A549 (cell line): Measurements from ENCODE around the gene OGA. TPM values are rescaled to one million over a fixed set of nuclear protein-coding genes. Genes with fewer than 3 reads are reported as not detected.

Source experiments
- ATAC-seq, 2 experiments: fragments of 200-7000 bp in 1 of 2; fragments of >200 bp in 1 of 2; cut with Nextera tagmentation in 1 of 2; cut with Tn5 transposase in 1 of 2; 3 replicates each; pipeline versions ENCODE4 v1.8.0 to v1.9.1; 2018 to 2020; ENCODE audit warnings: mild to moderate bottlenecking in 1 of 2, moderate library complexity in 1 of 2
- CTCF ChIA-PET: fragments of 300-600 bp; sonication (Branson Sonifier 250); formaldehyde crosslinking; extraction: SDS; loops from one replicate; lab custom pipeline; 2021; ENCODE audit warnings: antibody characterized with exemption, inconsistent platforms; lab: Yijun Ruan, JAX
- POLR2A ChIA-PET: fragments of 350-600 bp; formaldehyde crosslinking; extraction: SDS; loops from one replicate; lab custom pipeline; 2021; ENCODE audit warnings: antibody characterized with exemption, inconsistent platforms; lab: Yijun Ruan, JAX
- DNase-seq, 2 experiments: peaks; one replicate each; pipeline versions ENCODE4 v3.0.0 to v3.0.0-alpha.2; 2011 to 2016; ENCODE audit warnings: low read depth in 1 of 2, low spot score in 1 of 2
- FAIRE-seq: peaks from 2 replicates; lab custom pipeline; 2011; peaks lifted over from hg19 to GRCh38; lab: Jason Lieb, UNC
- H3K27ac ChIP-seq, 2 experiments: fragments of >200 bp; sonication (Bioruptor Twin); formaldehyde crosslinking; 3 replicates each; pipeline ENCODE4 v1.5.1; 2016 to 2017
- H3K4me1 ChIP-seq: fragments of >200 bp; sonication (Bioruptor Twin); formaldehyde crosslinking; 3 replicates; pipeline ENCODE4 v1.6.1; 2016
- H3K4me2 ChIP-seq: fragments of >200 bp; sonication (Bioruptor Twin); formaldehyde crosslinking; 3 replicates; pipeline ENCODE4 v1.6.1; 2016
- H3K4me3 ChIP-seq: fragments of >200 bp; sonication (Bioruptor Twin); formaldehyde crosslinking; 3 replicates; pipeline ENCODE4 v1.5.1; 2016
- H3K9me3 ChIP-seq: fragments of >200 bp; sonication (Bioruptor Twin); formaldehyde crosslinking; 3 replicates; pipeline ENCODE4 v1.6.1; 2016
- BHLHE40 ChIP-seq: IDR thresholded peaks from 2 replicates; pipeline ENCODE4 v1.6.1; 2012; ENCODE audit warnings: low read depth, low read length, inconsistent platforms
- E2F6 ChIP-seq: IDR thresholded peaks from 2 replicates; pipeline ENCODE4 v1.6.1; 2012; ENCODE audit warnings: low read depth, borderline replicate concordance
- FOSL2 ChIP-seq, 2 experiments: fragments of 450-650 bp in 1 of 2; fragments of >200 bp in 1 of 2; sonication (Bioruptor Twin) in 1 of 2; formaldehyde crosslinking; IDR thresholded peaks; 2 replicates each; pipeline versions ENCODE4 v1.5.0 to v1.6.1; 2016 to 2020; ENCODE audit warnings: mild to moderate bottlenecking in 1 of 2, moderate library complexity in 1 of 2
- GATA3 ChIP-seq: IDR thresholded peaks from 2 replicates; pipeline ENCODE4 v1.6.1; 2012; ENCODE audit warnings: borderline replicate concordance
- HES2 ChIP-seq: fragments of >200 bp; sonication (Bioruptor Twin); formaldehyde crosslinking; IDR thresholded peaks from 2 replicates; pipeline ENCODE4 v1.6.1; 2016
- HOXA7 ChIP-seq: fragments of 250-450 bp; sonication (Bioruptor Pico); IDR thresholded peaks from 2 replicates; pipeline ENCODE4 v1.5.0; 2020; ENCODE audit warnings: mild to moderate bottlenecking, moderate library complexity
- JUN ChIP-seq, 2 experiments: fragments of >200 bp; sonication (Bioruptor Twin); formaldehyde crosslinking; IDR thresholded peaks; 2 replicates in 1 of 2; 3 replicates in 1 of 2; pipeline ENCODE4 v1.6.1; 2016 to 2017
- KDM1A ChIP-seq: fragments of 200-600 bp; sonication (generic); IDR thresholded peaks from 2 replicates; pipeline ENCODE4 v1.6.1; 2016; ENCODE audit warnings: low read depth, mild to moderate bottlenecking
- MYC ChIP-seq: IDR thresholded peaks from 2 replicates; pipeline ENCODE4 v1.6.1; 2012; ENCODE audit warnings: mild to moderate bottlenecking, inconsistent platforms, low read length, improper control_type of control experiment, borderline replicate concordance
- PBX3 ChIP-seq: IDR thresholded peaks from 2 replicates; pipeline ENCODE4 v1.6.1; 2012
- REST ChIP-seq: fragments of 200-600 bp; sonication (generic); IDR thresholded peaks from 2 replicates; pipeline ENCODE4 v1.6.1; 2016; ENCODE audit warnings: antibody characterized with exemption, mild to moderate bottlenecking, moderate library complexity
- RFX5 ChIP-seq: fragments of 450-650 bp; IDR thresholded peaks from 2 replicates; pipeline ENCODE4 v1.7.1; 2014; ENCODE audit warnings: antibody characterized with exemption, mild to moderate bottlenecking, moderate library complexity
- TFCP2L1 ChIP-seq: fragments of 250-450 bp; sonication (Bioruptor Pico); IDR thresholded peaks from 2 replicates; pipeline ENCODE4 v1.5.0; 2021; ENCODE audit warnings: mild to moderate bottlenecking
- TP53 ChIP-seq: fragments of 250-450 bp; sonication (Bioruptor Pico); IDR thresholded peaks from 2 replicates; pipeline ENCODE4 v1.5.0; 2021; ENCODE audit warnings: mild to moderate bottlenecking, moderate library complexity
- USF2 ChIP-seq: fragments of 450-650 bp; IDR thresholded peaks from 2 replicates; pipeline ENCODE4 v1.6.1; 2014; ENCODE audit warnings: antibody characterized with exemption
- ZSCAN20 ChIP-seq: fragments of 250-450 bp; sonication (Bioruptor Pico); IDR thresholded peaks from 2 replicates; pipeline ENCODE4 v1.8.0; 2022; ENCODE audit warnings: mild to moderate bottlenecking, moderate library complexity
- WGBS: methylation state at CpG from one replicate; pipeline ENCODE4 v1.1.6; 2017; ENCODE audit errors: missing lambda C conversion rate; 5-methylcytosine and 5-hydroxymethylcytosine counted together
- polyA plus RNA-seq, 4 experiments: library from polyadenylated mRNA; depleted of rRNA in 3 of 4; stranded (reverse); fragments of >200 nt; fragmentation: RNase III in 1 of 4; extraction: RNeasy Plus Mini Kit Qiagen cat#74134 plus additional on column Dnase treatment in 1 of 4; gene quantifications; 2 replicates in 3 of 4; 3 replicates in 1 of 4; pipeline ENCODE4 v1.2.3, GENCODE V29; 2011 to 2017

The OGA gene
- polyA plus RNA-seq, 2 of the 4 experiments (the other 2 are of a cell fraction), result 40.3 to 79.1 TPM

- Histone ChIP-seq H3K4me2 (no peak overlapping the region), H3K9me3 (no peaks in the 10 kb centered on the region), H3K4me3 (no peak overlapping the region), H3K4me1 (peaks cover 30% of the 10 kb centered on the region), H3K27ac (no peak overlapping the region)
- WGBS, result 92% methylated on average over 12 of the region's 12 CpGs
- ATAC-seq, result no peak
- CTCF ChIA-PET, result interaction anchor here (0.9 to 8.1 kb wide), 6 partner anchors 9 to 565 kb away, joined by 3 to 106 read pairs (median 42); no protein-coding TSS in a partner anchor
- POLR2A ChIA-PET, result no interaction called here
- DNase-seq, result no peak
- no peak for TF ChIP-seq JUN (IDR thresholded peaks at IDR 0.05)
- TF ChIP-seq E2F6, result no peak
- TF ChIP-seq TP53 (CRISPR knock-in tag), result no peak
- no peak for TF ChIP-seq REST
- no peak for FAIRE-seq
Observed at GRCh38 chr10:101778151-101778780, 40.0 kb downstream of the OGA start.

- no peak for FAIRE-seq
Observed at GRCh38 chr10:101777619-101778145, 40.6 kb downstream of the OGA start.

More at GRCh38 chr10:101777619-101778145, 40.6 kb downstream of the OGA start:
- H3K4me1 ChIP-seq, result peaks cover 30% of the 10 kb centered on the region
- no peak overlapping the region for H3K4me2 ChIP-seq
- ChIA-PET CTCF (interaction anchor here (5.2 kb wide), 1 partner anchor 8 kb away, joined by 102 read pairs; no protein-coding TSS in a partner anchor), POLR2A (no interaction called here)
- no peak for TF ChIP-seq FOSL2 (IDR thresholded peaks at IDR 0.05)
- no peak for TF ChIP-seq FOSL2 (CRISPR knock-in tag; IDR thresholded peaks at IDR 0.05)
- TF ChIP-seq ZSCAN20, result no peak
- no peak for TF ChIP-seq HOXA7
- TF ChIP-seq KDM1A, result no peak
- TF ChIP-seq MYC, result no peak
- no peak for TF ChIP-seq USF2
- no peak for TF ChIP-seq HES2
- TF ChIP-seq RFX5, result no peak
- TF ChIP-seq GATA3, result no peak
- TF ChIP-seq TFCP2L1 (CRISPR knock-in tag), result no peak
- no peak for TF ChIP-seq BHLHE40
- TF ChIP-seq PBX3, result no peak
- TF ChIP-seq, all 56 proteins: peak for 0
- 93% methylated on average over 3 of the region's 3 CpGs for WGBS
- DNase-seq (peak in 1 of 2 experiments; percentile 36), ATAC-seq (no peak)
- Histone ChIP-seq H3K9me3 (no peaks in the 10 kb centered on the region), H3K4me3 (no peak overlapping the region), H3K27ac (no peak overlapping the region)
